HG03060 (cell line): ENCODE results near the gene MTA3.
A peak's percentile ranks its signal among the peaks of the same experiment; 100 is the strongest.

Experiments
- ATAC-seq: cut with Tn5 transposase; IDR thresholded peaks from one replicate; pipeline ENCODE4 v1.9.1; 2021; ENCODE audit warnings: low read depth, moderate number of reproducible peaks; ENCODE audit not compliant: unreplicated experiment

Gene MTA3

DNA sequence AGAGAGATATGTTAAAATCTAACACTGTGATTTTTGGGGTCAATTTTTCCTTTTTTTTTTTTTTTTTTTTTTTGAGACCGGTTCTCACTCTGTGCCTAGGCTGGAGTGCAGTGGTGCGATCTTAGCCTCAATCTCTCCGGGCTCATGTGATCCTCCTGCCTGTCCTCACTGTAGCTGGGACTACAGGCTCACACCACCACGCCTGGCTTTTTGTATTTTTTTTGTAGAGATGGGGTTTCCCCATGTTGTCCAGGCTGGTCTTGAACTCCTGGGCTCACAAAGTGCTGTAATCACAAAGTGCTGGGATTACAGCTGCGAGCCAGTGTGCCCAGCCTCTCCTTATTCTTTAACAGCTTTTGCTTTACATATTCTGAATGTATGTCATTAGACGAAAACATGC, 226.8 kb downstream of the MTA3 start:
- no peak for ATAC-seq

DNA sequence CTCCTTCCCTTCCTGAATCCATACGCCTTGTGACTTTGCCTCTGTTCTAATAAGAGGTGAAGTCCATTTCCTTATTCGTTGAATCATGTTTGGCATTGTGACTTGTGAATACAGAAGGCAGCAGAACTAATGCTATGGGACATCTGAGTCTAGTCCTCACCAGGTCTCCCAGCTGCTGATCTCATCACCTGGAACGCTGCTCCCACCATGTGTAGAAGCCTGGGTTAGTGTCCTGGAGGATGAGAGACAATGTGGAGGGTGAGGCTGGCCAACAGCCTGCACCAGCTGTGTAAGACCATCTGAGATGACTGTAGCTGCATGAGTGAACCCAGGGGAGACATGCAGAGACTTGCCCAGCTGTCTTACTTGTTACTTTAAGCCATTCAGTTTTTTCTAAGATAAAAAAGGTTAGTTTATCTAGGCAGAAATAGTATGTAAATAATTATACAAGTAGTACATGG, 227.4 kb downstream of the MTA3 start:
- peak; percentile 32 for ATAC-seq

DNA sequence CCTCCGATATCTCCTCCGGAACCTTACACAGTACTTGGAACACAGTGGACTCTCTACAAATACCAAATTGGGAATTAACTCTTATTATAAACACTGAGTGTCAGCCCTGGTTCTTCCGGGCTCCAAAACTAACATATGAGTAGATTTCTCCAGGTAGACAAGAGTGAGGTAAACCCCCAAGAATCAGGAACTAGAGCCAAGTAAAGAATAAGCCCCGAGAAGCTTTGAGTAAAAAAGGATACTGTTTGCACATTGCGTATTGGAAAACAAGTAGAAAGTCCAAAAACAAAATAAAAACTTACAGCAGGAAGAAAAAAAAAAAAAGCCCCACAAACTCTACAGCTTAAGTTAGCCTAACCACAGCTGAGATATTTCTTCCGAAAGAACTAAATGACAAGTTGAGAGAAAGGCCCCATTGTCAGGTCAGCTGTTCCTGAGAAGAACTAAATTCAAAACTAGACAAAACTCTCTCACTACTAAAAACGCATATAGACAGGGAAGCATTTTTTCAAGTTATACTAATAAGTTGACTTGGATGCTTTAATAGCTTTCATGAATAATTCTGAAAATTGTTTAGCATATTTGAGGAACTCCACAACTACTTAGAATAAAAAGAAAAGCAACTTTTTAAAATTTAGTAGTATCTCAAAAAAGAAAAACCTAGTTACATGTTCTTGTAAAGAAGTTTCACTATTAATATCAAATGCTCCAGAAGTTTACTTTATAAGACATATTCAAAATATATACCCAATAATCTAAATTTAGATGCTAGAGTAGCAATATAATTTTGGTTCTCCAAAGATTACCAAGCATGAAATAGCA, 228.2 kb downstream of the MTA3 start:
- peak; percentile 34 for ATAC-seq

DNA sequence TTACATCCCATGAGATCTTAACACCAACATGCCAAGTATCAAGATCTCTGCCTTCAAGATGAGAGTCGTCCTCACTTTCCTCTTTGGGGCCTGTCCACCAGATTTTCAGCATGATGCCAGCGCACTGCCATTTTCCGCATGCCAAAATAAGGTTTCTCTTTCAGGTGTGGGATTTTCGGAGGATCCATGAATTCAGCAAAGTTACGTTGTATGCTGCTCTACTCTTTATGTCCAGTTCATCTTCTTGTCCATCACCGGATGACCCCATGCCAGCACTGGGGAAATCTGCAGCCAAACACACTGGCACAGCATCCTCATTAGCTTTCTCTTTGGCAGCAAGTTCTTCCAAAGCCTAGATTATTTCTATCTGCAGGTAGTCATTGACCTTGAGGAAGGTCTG, 228.8 kb downstream of the MTA3 start:
- ATAC-seq = no peak

DNA sequence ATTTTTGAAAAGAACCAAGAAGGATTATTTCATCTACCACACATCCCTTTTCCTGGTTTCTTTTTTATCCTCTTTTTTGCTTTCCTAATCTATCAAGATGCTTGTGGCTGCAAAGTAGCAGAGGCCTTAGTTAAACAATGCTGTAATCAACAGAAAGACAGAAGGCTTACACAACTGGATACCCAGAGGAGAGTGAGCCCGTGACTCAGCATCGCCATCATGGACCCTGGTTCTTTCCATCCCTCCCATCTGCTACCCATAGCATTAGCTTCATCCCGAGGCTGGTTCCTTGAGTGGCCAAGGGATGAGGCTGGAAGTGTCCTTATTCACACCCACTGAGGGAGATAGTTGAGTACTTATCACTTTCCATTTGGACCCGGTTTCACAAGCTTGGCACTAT, 231.4 kb downstream of the MTA3 start:
- ATAC-seq = no peak

DNA sequence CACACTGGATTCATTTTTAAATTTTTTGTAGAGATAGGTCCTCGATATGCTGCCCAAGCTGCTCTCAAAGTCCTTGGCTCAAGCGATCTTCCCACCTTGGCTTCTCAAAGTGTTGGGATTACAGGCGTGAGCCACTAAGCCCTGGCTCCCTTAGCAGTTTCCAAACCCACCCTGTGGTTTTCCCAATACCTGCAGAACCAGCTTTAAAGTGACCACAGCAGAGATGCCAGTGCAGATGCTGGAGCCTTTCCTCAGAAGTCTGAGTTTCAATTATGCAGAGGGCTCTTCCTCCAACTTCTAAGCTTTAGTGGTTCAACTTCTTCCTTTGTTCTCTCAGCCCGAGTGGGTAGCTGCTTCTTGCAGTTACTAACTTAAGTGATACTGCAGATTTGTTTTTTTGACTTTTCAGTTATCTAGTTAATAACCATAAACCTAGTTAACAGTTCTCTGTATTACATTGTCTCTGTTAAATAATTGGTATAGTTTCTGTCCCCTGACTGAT, 232.1 kb downstream of the MTA3 start:
- no peak for ATAC-seq

DNA sequence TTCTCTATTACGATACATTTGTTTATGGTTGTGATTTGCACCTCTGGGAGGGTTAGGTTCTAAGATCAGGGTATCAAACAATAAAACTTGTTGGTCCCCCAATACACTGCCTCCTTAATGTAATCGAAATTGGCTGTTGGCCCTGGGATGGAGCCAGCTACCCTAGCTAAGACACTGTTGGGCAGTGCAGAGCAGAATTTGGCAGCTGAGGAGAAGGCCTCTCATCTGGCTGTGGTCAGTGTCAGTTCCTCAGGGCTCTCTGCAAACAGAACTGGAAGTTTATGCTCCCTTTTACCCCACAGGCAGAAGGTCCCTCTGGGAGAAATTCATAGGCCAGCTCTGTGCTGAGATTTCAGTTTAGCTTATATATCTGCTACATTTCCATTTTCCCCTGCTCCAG, 232.5 kb downstream of the MTA3 start:
- no peak for ATAC-seq

DNA sequence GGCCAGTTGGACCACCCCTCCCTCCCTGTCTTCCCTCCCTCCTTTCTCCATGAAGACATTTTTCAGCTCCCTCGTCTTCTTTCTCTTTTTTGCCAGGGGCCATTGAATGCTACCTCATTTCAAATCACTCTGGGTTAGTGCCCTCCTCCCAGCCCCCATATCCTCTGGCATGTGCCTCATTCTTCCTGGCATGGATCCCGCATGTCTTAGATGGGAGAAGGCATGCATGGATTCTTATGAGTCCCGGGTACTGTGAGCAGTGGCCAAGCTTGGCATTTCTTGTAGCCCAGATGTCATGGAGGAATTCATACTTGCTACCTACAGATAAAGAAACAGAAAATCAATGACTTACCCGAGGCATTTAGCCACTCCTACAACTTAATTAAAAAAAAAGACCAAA, 232.9 kb downstream of the MTA3 start:
- no peak for ATAC-seq

DNA sequence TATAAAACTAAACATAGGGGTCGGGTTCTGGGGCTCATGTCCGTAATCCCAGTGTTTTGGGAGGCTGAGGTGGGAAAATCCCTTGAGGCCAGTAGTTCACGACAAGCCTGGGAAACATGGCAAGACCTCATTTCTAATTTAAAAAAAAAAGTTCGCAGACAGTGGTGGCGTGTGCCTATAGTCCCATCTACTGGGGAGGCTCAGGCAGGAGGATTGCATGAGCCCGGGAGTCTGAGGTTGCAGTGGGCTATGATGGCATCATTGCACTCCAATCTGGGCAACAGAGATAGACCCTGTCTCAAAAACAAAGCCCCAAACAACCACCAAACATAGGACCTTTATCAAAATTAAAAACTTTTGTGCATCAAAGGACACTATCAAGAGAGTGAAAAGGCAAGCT, 233.7 kb downstream of the MTA3 start:
- no peak for ATAC-seq

DNA sequence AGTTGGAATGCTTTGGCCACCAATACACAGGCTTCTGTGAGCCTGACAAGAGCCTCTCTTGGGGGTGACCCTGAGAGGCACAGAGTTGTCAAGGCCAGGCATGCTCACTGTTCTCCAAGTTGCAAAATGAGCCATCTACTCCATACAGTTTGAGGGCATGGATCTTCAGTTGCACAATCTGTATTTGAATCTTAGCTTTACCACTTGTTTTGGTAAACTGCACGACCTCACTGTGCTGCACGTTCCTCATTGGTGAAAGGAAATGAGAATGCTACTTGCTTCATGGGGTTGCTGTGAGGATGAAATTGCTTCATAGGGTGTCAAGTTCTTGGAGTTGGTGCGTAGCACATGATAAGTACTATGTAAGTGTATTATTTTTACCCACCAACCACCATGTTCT, 235.9 kb downstream of the MTA3 start:
- ATAC-seq = no peak

DNA sequence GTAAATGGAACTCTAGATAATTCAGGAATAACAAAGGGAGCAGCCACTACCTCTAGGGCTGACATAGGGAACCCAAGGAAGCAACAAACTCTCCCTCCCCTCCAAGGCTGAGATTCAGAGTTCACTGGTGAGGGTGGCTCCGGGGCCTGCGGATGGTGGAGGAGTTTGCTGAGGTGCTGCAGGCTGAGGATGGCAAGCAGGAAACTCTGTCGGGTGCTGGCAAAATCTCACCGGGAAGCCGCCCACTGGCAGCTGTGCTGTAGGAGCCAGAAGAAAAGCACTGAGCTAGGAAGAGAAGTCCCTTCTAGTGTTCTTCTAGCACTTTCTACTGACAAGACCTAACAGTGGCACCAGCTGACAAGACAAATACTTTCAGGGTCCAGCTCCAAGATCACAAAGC, 236.5 kb downstream of the MTA3 start:
- no peak for ATAC-seq
